HFFc6 (cell line): ENCODE measurements around the gene CCSER1. TPM values are rescaled to one million over a fixed set of nuclear protein-coding genes. Genes with fewer than 3 reads are reported as not detected.

Source experiments
- DNase-seq: peaks from one replicate; pipeline ENCODE4 v3.0.0-alpha.2; 2018
- H3K27ac Mint-ChIP-seq: 2 replicates; pipeline ENCODE4 v1.8.0; 2020; ENCODE audit warnings: mild to moderate bottlenecking, mixed read lengths
- H3K27me3 Mint-ChIP-seq: 2 replicates; pipeline ENCODE4 v1.8.0; 2021; ENCODE audit warnings: mild to moderate bottlenecking, moderate library complexity, mixed read lengths; ENCODE audit not compliant: insufficient read depth
- H3K36me3 Mint-ChIP-seq: 2 replicates; pipeline ENCODE4 v1.8.0; 2021; ENCODE audit warnings: low read depth, mixed read lengths
- H3K4me1 Mint-ChIP-seq: 2 replicates; pipeline ENCODE4 v1.8.0; 2020; ENCODE audit warnings: low read depth, mixed read lengths
- H3K4me3 Mint-ChIP-seq: 2 replicates; pipeline ENCODE4 v1.8.0; 2020; ENCODE audit warnings: mild to moderate bottlenecking, moderate library complexity, mixed read lengths
- H3K9me3 Mint-ChIP-seq: 2 replicates; pipeline ENCODE4 v1.8.0; 2020; ENCODE audit warnings: mild to moderate bottlenecking, mixed read lengths
- CTCF ChIP-seq: fragments of 200-600 bp; sonication (generic); IDR thresholded peaks from 2 replicates; pipeline ENCODE4 v1.5.0; 2021; ENCODE audit warnings: antibody characterized with exemption, mild to moderate bottlenecking
- total RNA-seq, 6 experiments: library from RNA; stranded (reverse); fragmentation: NEBNext Ultra II Directional; extraction: Animal tissue kit (Norgen Biotek cat#: 25700); gene quantifications; 2 replicates in 1 of 6; 3 replicates in 5 of 6; pipeline ENCODE4 v1.2.3, GENCODE V29; 2021

The CCSER1 gene
- total RNA-seq, 6 experiments from 2014 or later: not detected

DNA sequence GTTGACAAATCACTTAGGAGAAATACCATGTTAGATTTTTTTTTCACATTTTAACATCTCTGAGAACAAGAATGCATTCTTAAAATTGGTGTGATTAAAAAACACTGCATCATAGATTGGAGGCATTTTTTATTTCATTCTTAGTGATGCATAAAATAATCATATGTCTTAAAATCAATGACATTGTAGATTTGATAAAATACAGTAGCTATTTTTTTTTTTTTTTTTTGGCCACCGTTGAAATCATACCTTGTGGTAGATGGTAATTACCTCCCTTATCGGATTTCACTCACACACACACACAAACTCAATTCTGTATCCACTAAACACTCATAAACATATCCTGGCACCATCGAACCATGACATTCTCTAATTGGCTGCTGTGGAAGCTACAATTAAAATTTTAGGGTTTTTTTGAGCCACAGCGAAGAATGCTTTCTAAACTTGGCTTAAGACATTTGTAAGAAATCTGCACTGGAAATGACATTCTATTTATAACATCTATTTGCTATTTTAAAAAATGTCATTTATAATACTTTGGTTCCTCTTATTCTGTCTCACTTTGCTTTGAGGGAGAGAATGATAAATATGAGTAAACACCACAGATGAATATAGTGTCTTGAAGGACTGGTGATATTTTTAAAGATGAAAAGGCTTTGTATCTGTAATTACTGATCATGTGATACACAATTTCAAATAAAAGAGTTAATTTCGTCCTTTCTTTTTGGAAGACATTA lies 60.1 kb downstream of the CCSER1 start:
- Mint-ChIP-seq H3K4me1 (no peaks in the 10 kb centered on the region), H3K27me3 (no peaks in the 10 kb centered on the region), H3K27ac (no peak overlapping the region), H3K4me3 (no peak overlapping the region), H3K36me3 (no peaks in the 10 kb centered on the region), H3K9me3 (peaks cover 28% of the 10 kb centered on the region)
- TF ChIP-seq CTCF: no peak
- no peak for DNase-seq

- Mint-ChIP-seq H3K4me1 (no peaks in the 10 kb centered on the region), H3K36me3 (no peaks in the 10 kb centered on the region), H3K9me3 (peaks cover 23% of the 10 kb centered on the region), H3K27me3 (no peaks in the 10 kb centered on the region), H3K27ac (no peak overlapping the region), H3K4me3 (no peak overlapping the region)
- no peak for TF ChIP-seq CTCF
- DNase-seq: no peak
Measured at GRCh38 chr4:90189178-90189577, 62.0 kb downstream of the CCSER1 start.

GRCh38 chr4:90189946-90190345 lies 62.8 kb downstream of the CCSER1 start:
- Mint-ChIP-seq H3K4me1 (no peaks in the 10 kb centered on the region), H3K9me3 (peaks cover 16% of the 10 kb centered on the region), H3K36me3 (no peaks in the 10 kb centered on the region), H3K27me3 (no peaks in the 10 kb centered on the region), H3K27ac (no peak overlapping the region), H3K4me3 (no peak overlapping the region)
- no peak for TF ChIP-seq CTCF
- no peak for DNase-seq

GRCh38 chr4:90190525-90190924 lies 63.3 kb downstream of the CCSER1 start:
- Mint-ChIP-seq H3K27ac (no peak overlapping the region), H3K27me3 (no peaks in the 10 kb centered on the region), H3K4me1 (no peaks in the 10 kb centered on the region), H3K36me3 (no peaks in the 10 kb centered on the region), H3K9me3 (peaks cover 16% of the 10 kb centered on the region), H3K4me3 (no peak overlapping the region)
- no peak for DNase-seq
- no peak for TF ChIP-seq CTCF

GRCh38 chr4:90198086-90198847 lies 71.1 kb downstream of the CCSER1 start:
- Mint-ChIP-seq H3K27ac (no peak overlapping the region), H3K27me3 (no peaks in the 10 kb centered on the region), H3K4me3 (no peak overlapping the region), H3K9me3 (peaks cover 18% of the 10 kb centered on the region), H3K4me1 (no peaks in the 10 kb centered on the region), H3K36me3 (no peaks in the 10 kb centered on the region)
- no peak for DNase-seq
- TF ChIP-seq CTCF: no peak
